Erythroblast (primary cell): Measurements from ENCODE around the gene HACD2.

Source experiments
- GATA1 ChIP-seq: IDR thresholded peaks from 2 replicates; pipeline ENCODE4 v1.6.1; 2011; ENCODE audit warnings: low read depth, mild to moderate bottlenecking, control low read depth, low read length, moderate library complexity
- POLR2A ChIP-seq: IDR thresholded peaks from 2 replicates; pipeline ENCODE4 v1.6.1; 2011; ENCODE audit warnings: mild to moderate bottlenecking, low read length

GRCh38 chr3:123602325-123602724 lies 17.5 kb upstream of the HACD2 start:
- no peak for TF ChIP-seq POLR2A
- TF ChIP-seq GATA1: no peak
